Smooth muscle cell (in vitro differentiated cells): ENCODE data around the gene JAZF1. TPM values are rescaled to one million over a fixed set of nuclear protein-coding genes. Genes with fewer than 3 reads are reported as not detected.
"Not testable (repeated sequence)": the region's sequence is repeated elsewhere in the genome, so short reads cannot be mapped to it uniquely, and the experiment has no call there.

Experiments used
- DNase-seq: peaks from one replicate; lab custom pipeline; 2025; ENCODE audit not compliant: unreplicated experiment; lab: John Stamatoyannopoulos, UW
- H2AFZ ChIP-seq: fragments of 200-600 bp; sonication (generic); 2 replicates; pipeline ENCODE4 v1.6.0; 2016; ENCODE audit warnings: antibody characterized with exemption, low read depth, mild to moderate bottlenecking
- H3F3A ChIP-seq: fragments of 200-600 bp; sonication (generic); 2 replicates; pipeline ENCODE4 v1.6.0; 2017; ENCODE audit warnings: antibody characterized with exemption, low read depth
- H3K27ac ChIP-seq: fragments of 200-600 bp; sonication (generic); 2 replicates; pipeline ENCODE4 v1.5.1; 2016; ENCODE audit warnings: low read depth, mild to moderate bottlenecking
- H3K27me3 ChIP-seq: fragments of 200-600 bp; sonication (generic); 2 replicates; pipeline ENCODE4 v1.6.1; 2016; ENCODE audit warnings: low read depth, mild to moderate bottlenecking
- H3K36me3 ChIP-seq: fragments of 200-600 bp; sonication (generic); 2 replicates; pipeline ENCODE4 v1.5.1; 2016; ENCODE audit warnings: low read depth
- H3K4me1 ChIP-seq: fragments of 200-600 bp; sonication (generic); 2 replicates; pipeline ENCODE4 v1.5.1; 2016; ENCODE audit warnings: low read depth
- H3K4me2 ChIP-seq: fragments of 200-600 bp; sonication (generic); 2 replicates; pipeline ENCODE4 v1.6.0; 2016; ENCODE audit warnings: mild to moderate bottlenecking
- H3K4me3 ChIP-seq: fragments of 200-600 bp; sonication (generic); 2 replicates; pipeline ENCODE4 v1.5.1; 2016; ENCODE audit warnings: mild to moderate bottlenecking
- H3K79me2 ChIP-seq: fragments of 200-600 bp; sonication (generic); 2 replicates; pipeline ENCODE4 v1.6.0; 2016; ENCODE audit warnings: low read depth, mild to moderate bottlenecking
- H3K9ac ChIP-seq: fragments of 200-600 bp; sonication (generic); 2 replicates; pipeline ENCODE4 v1.6.0; 2016; ENCODE audit warnings: low read depth
- H3K9me3 ChIP-seq: fragments of 200-600 bp; sonication (generic); replicated peaks from 2 replicates; pipeline ENCODE4 v1.5.1; 2016; ENCODE audit warnings: low read depth
- H4K20me1 ChIP-seq: fragments of 200-600 bp; sonication (generic); 2 replicates; pipeline ENCODE4 v1.6.0; 2016; ENCODE audit warnings: low read depth
- WGBS: methylation state at CpG from one replicate; pipeline ENCODE4 v1.1.7; 2016; ENCODE audit warnings: low lambda C conversion rate; 5-methylcytosine and 5-hydroxymethylcytosine counted together
- polyA plus RNA-seq: library from polyadenylated mRNA; unstranded; fragments of >200 nt; fragmentation: Nextera tagmentation; extraction: Ambion mirVana; gene quantifications from 2 replicates; pipeline ENCODE4 v1.2.1, GENCODE V29; 2016
- total RNA-seq: library from RNA; depleted of rRNA; stranded (reverse); fragments of >200 nt; gene quantifications from 2 replicates; pipeline ENCODE4 v1.2.3, GENCODE V29; 2014
- TF ChIP-seq, protein P1 (sequence below): fragments of 200-600 bp; sonication (generic); IDR thresholded peaks from 2 replicates; pipeline ENCODE4 v1.5.1; 2017; ENCODE audit warnings: borderline replicate concordance, mild to moderate bottlenecking, antibody characterized with exemption; ENCODE audit not compliant: insufficient read depth, poor library complexity, severe bottlenecking

Gene JAZF1
- total and polyA plus RNA-seq, 2 experiments from 2014 or later, result 17.4 to 18.0 TPM

DNA sequence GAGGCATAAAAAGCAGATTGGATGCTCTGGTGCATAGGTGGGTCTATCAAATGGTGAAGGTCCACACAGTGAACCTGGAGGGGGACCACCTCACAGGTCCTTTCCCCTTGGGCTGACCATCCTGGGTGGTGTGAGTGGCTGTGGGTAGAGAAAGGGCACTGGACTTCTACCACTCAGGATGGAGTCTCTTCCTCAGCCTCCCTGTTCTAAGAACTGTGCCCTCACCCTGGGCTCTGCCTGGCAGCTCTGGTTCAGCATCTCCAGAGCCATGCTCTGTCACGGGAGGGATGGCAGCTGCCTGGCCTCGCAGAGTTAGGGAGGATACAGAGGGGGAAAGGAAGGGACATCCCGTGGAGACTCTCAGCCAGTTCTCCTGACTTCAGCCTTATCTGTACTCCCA lies 318.8 kb downstream of the JAZF1 start:
- H3K4me3 ChIP-seq, result no peak overlapping the region
- no peaks in the 10 kb centered on the region for H3K9me3 ChIP-seq
- H3F3A ChIP-seq, result no peaks in the 10 kb centered on the region
- H3K36me3 ChIP-seq, result no peaks in the 10 kb centered on the region
- TF ChIP-seq, protein P1, sequence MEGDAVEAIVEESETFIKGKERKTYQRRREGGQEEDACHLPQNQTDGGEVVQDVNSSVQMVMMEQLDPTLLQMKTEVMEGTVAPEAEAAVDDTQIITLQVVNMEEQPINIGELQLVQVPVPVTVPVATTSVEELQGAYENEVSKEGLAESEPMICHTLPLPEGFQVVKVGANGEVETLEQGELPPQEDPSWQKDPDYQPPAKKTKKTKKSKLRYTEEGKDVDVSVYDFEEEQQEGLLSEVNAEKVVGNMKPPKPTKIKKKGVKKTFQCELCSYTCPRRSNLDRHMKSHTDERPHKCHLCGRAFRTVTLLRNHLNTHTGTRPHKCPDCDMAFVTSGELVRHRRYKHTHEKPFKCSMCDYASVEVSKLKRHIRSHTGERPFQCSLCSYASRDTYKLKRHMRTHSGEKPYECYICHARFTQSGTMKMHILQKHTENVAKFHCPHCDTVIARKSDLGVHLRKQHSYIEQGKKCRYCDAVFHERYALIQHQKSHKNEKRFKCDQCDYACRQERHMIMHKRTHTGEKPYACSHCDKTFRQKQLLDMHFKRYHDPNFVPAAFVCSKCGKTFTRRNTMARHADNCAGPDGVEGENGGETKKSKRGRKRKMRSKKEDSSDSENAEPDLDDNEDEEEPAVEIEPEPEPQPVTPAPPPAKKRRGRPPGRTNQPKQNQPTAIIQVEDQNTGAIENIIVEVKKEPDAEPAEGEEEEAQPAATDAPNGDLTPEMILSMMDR, result no peak
- no peak overlapping the region for H3K27ac ChIP-seq
- no peaks in the 10 kb centered on the region for H4K20me1 ChIP-seq
- WGBS, result 86% methylated on average over 3 of the region's 3 CpGs
- no peak overlapping the region for H3K9ac ChIP-seq
- H3K79me2 ChIP-seq, result no peaks in the 10 kb centered on the region
- no peak overlapping the region for H3K4me2 ChIP-seq
- DNase-seq, result no peak
- no peak overlapping the region for H2AFZ ChIP-seq
- H3K27me3 ChIP-seq, result no peaks in the 10 kb centered on the region
- no peaks in the 10 kb centered on the region for H3K4me1 ChIP-seq

DNA sequence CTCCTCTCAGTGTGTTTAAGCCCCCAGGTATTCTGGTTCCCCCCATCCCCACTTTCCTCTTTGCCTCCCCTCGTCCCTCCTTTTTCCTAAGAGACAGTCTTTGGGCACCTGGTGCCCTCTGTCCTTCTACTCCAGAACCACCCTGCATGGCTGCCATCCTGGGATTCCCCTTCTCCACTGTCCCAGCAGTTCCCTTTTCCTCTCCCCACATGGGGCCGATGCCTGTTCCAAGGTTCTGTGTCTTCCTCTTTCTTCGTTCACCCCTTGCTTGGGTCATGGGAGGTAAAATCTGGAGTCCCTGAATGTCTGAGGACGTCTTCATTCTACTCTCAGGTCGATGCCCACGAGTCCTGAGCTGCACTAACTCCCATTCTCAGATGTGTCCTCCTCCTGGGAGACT lies 319.8 kb downstream of the JAZF1 start:
- Histone ChIP-seq H3K79me2 (no peaks in the 10 kb centered on the region), H3F3A (no peaks in the 10 kb centered on the region), H3K9me3 (no peaks in the 10 kb centered on the region), H3K4me2 (no peak overlapping the region), H3K4me1 (no peaks in the 10 kb centered on the region), H4K20me1 (no peaks in the 10 kb centered on the region), H3K9ac (no peak overlapping the region), H3K36me3 (no peaks in the 10 kb centered on the region), H3K27me3 (no peaks in the 10 kb centered on the region), H3K4me3 (no peak overlapping the region), H3K27ac (no peak overlapping the region), H2AFZ (no peak overlapping the region)
- no peak for DNase-seq
- TF ChIP-seq, protein P1, result no peak
- 94% methylated on average over 5 of the region's 6 CpGs for WGBS

DNA sequence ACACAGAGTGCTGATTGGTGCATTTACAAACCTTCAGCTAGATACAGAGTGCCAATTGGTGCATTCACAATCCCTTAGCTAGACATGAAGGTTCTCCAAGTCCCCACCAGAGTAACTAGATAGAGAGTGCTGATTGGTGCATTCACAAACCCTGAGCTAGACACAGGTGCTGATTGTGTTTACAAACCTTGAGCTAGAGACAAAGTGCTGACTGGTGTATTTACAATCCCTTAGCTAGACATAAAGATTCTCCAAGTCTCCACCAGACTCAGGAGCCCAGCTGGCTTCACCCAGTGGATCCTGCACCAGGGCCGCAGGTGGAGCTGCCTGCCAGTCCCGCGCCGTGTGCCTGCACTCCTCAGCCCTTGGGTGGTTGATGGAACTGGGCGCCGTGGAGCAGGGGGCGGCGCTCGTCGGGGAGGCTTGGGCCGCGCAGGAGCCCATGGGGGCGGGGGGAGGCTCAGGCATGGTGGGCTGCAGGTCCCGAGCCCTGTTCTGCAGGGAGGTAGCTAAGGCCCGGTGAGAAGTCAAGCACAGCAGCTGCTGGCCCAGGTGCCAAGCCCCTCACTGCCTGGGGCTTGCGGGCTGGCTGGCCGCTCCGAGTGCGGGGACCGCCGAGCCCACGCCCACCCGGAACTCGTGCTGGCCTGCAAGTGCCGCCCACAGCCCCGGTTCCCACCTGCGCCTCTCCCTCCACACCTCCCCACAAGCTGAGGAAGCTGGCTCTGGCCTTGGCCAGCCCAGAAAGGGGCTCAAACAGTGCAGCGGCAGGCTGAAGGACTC lies 323.7 kb downstream of the JAZF1 start:
- not testable (repeated sequence) for DNase-seq, H3K4me2 ChIP-seq, H3K9me3 ChIP-seq, H3K27ac ChIP-seq, H3K79me2 ChIP-seq, H3K4me3 ChIP-seq, H3K9ac ChIP-seq, H3K36me3 ChIP-seq, H4K20me1 ChIP-seq, H3K27me3 ChIP-seq, H3K4me1 ChIP-seq, H2AFZ ChIP-seq, H3F3A ChIP-seq
- 97% methylated on average over 27 of the region's 28 CpGs for WGBS

DNA sequence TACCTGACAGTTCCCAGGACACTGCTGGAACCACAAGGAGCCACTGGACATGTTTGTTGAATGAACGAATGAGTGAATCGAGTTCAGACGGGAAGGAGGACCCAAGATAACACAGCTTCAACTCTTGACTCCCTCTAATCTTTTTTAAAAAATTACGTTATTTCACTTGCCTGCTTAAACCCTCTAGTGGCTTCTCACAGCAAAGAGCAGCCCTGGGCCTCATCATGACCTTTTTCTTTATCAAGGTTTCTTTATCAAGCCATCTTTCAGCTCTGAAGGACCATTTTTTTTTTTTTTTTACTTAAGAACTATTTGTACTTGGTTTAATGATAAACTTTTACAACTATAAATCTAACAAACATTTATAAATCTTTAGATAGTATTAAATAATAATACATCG lies 330.1 kb downstream of the JAZF1 start:
- no peak overlapping the region for H3K27ac ChIP-seq
- H3K4me1 ChIP-seq, result no peaks in the 10 kb centered on the region
- no peak overlapping the region for H3K9ac ChIP-seq
- 90% methylated on average over 5 of the region's 5 CpGs for WGBS
- no peaks in the 10 kb centered on the region for H4K20me1 ChIP-seq
- no peak overlapping the region for H2AFZ ChIP-seq
- no peaks in the 10 kb centered on the region for H3F3A ChIP-seq
- no peaks in the 10 kb centered on the region for H3K36me3 ChIP-seq
- no peak for DNase-seq
- H3K4me2 ChIP-seq, result no peak overlapping the region
- H3K4me3 ChIP-seq, result no peak overlapping the region
- no peaks in the 10 kb centered on the region for H3K79me2 ChIP-seq
- TF ChIP-seq, protein P1, result no peak
- no peaks in the 10 kb centered on the region for H3K9me3 ChIP-seq
- no peaks in the 10 kb centered on the region for H3K27me3 ChIP-seq
